A673 (cell line): ENCODE results near the gene PTPRR. TPM values are rescaled to one million over a fixed set of nuclear protein-coding genes. Genes with fewer than 3 reads are reported as not detected.

ENCODE experiments used
- BruUV-seq: library from RNA; stranded (reverse); fragments of 400-500 nt; replicated peaks from 2 replicates; lab custom pipeline; 2021; lab: Mats Ljungman, UMichigan
- CTCF ChIA-PET: fragments of 300-600 bp; sonication (Branson Sonifier 250); formaldehyde crosslinking; loops from one replicate; lab custom pipeline; 2022; ENCODE audit warnings: antibody characterized with exemption; lab: Charles Lee
- POLR2A ChIA-PET: fragments of 300-600 bp; sonication (Branson Sonifier 250); formaldehyde crosslinking; loops from one replicate; lab custom pipeline; 2022; ENCODE audit warnings: antibody characterized with exemption; ENCODE audit not compliant: low non-redundant PET; lab: Charles Lee
- DNase-seq: peaks from one replicate; pipeline ENCODE4 v3.0.0-alpha.2; 2015; ENCODE audit warnings: low spot score
- H3K27ac ChIP-seq: fragments of 200-600 bp; sonication (generic); 2 replicates; pipeline ENCODE4 v1.5.1; 2016; ENCODE audit warnings: mixed run types, low read depth, mild to moderate bottlenecking, mixed read lengths, antibody characterized with exemption, low read length; ENCODE audit not compliant: poor library complexity, severe bottlenecking
- H3K27me3 ChIP-seq: fragments of 200-600 bp; sonication (generic); replicated peaks from 2 replicates; pipeline ENCODE4 v1.6.1; 2017; ENCODE audit warnings: mixed run types, low read depth, mild to moderate bottlenecking, mixed read lengths, antibody characterized with exemption, low read length; ENCODE audit not compliant: insufficient read depth, poor library complexity
- H3K36me3 ChIP-seq: fragments of 200-600 bp; sonication (generic); 2 replicates; pipeline ENCODE4 v1.6.1; 2016; ENCODE audit warnings: mixed run types, mild to moderate bottlenecking, mixed read lengths, antibody characterized with exemption, low read length; ENCODE audit not compliant: insufficient read depth, poor library complexity, severe bottlenecking
- H3K4me1 ChIP-seq: fragments of 200-600 bp; sonication (generic); 2 replicates; pipeline ENCODE4 v1.6.1; 2017; ENCODE audit warnings: mixed run types, mild to moderate bottlenecking, mixed read lengths, antibody characterized with exemption, low read length; ENCODE audit not compliant: insufficient read depth, poor library complexity, severe bottlenecking
- H3K4me3 ChIP-seq: fragments of 200-600 bp; sonication (generic); 2 replicates; pipeline ENCODE4 v1.5.1; 2016; ENCODE audit warnings: low read depth, mixed run types, mild to moderate bottlenecking, mixed read lengths, low read length; ENCODE audit not compliant: poor library complexity, severe bottlenecking
- H3K9me3 ChIP-seq: fragments of 200-600 bp; sonication (generic); 2 replicates; pipeline ENCODE4 v1.6.1; 2016; ENCODE audit warnings: mixed run types, low read depth, mild to moderate bottlenecking, mixed read lengths, antibody characterized with exemption, low read length; ENCODE audit not compliant: poor library complexity, severe bottlenecking
- CTCF ChIP-seq: fragments of 300-800, 200-600 bp; sonication (generic); conservative IDR thresholded peaks from 2 replicates; pipeline ENCODE4 v1.5.1; 2017; ENCODE audit warnings: low read depth, mild to moderate bottlenecking, antibody characterized with exemption, low read length, moderate library complexity, mixed read lengths
- EZH2 ChIP-seq: fragments of 200-600 bp; sonication (generic); IDR thresholded peaks from 2 replicates; pipeline ENCODE4 v1.6.1; 2017; ENCODE audit warnings: borderline replicate concordance, low read depth, mild to moderate bottlenecking, mixed read lengths, antibody characterized with exemption, low read length; ENCODE audit not compliant: poor library complexity, severe bottlenecking
- intact Hi-C: fragments of 100-400 bp; cut with micrococcal nuclease; formaldehyde crosslinking; loops from one replicate; pipeline ENCODE4 v1.10.0; 2022; ENCODE audit not compliant: unreplicated experiment
- total RNA-seq: library from RNA; stranded (reverse); gene quantifications from 2 replicates; pipeline ENCODE4 v1.2.3, GENCODE V29; 2021

Gene PTPRR
- total RNA-seq, 1 experiment from 2014 or later = not detected

- POLR2A ChIA-PET = no interaction called here
- CTCF ChIA-PET = no interaction called here
- intact Hi-C loops = no loop called here
Observed at GRCh38 chr12:70885956-70886355, 34.6 kb downstream of the PTPRR start.

GRCh38 chr12:70883855-70884254 lies 36.7 kb downstream of the PTPRR start:
- no peaks in the 10 kb centered on the region for H3K9me3 ChIP-seq
- intact Hi-C loops = no loop called here
- ChIA-PET CTCF (no interaction called here), POLR2A (no interaction called here)
- no TSS peak for BruUV-seq
- H3K27me3 ChIP-seq = no peaks in the 10 kb centered on the region
- TF ChIP-seq EZH2 (no peak), CTCF (no peak)
- no peaks in the 10 kb centered on the region for H3K36me3 ChIP-seq
- DNase-seq = no peak
- H3K4me1 ChIP-seq = no peaks in the 10 kb centered on the region
- H3K27ac ChIP-seq = no peak overlapping the region
- no peak overlapping the region for H3K4me3 ChIP-seq

More at GRCh38 chr12:70885956-70886355, 34.6 kb downstream of the PTPRR start:
- DNase-seq = no peak
- H3K4me1 ChIP-seq = no peaks in the 10 kb centered on the region
- H3K36me3 ChIP-seq = no peaks in the 10 kb centered on the region
- H3K4me3 ChIP-seq = no peak overlapping the region
- TF ChIP-seq EZH2 = no peak
- no peak for TF ChIP-seq CTCF
- no peaks in the 10 kb centered on the region for H3K9me3 ChIP-seq
- H3K27me3 ChIP-seq = no peaks in the 10 kb centered on the region
- BruUV-seq = no TSS peak
- H3K27ac ChIP-seq = no peak overlapping the region

GRCh38 chr12:70880744-70881143 lies 39.8 kb downstream of the PTPRR start:
- H3K4me1 ChIP-seq = no peaks in the 10 kb centered on the region
- no peak overlapping the region for H3K27ac ChIP-seq
- no peak overlapping the region for H3K4me3 ChIP-seq
- no TSS peak for BruUV-seq
- no peaks in the 10 kb centered on the region for H3K36me3 ChIP-seq
- H3K9me3 ChIP-seq = no peaks in the 10 kb centered on the region
- CTCF ChIA-PET = no interaction called here
- intact Hi-C loops = no loop called here
- no peak for DNase-seq
- H3K27me3 ChIP-seq = no peaks in the 10 kb centered on the region
- TF ChIP-seq CTCF (no peak), EZH2 (no peak)
- POLR2A ChIA-PET = no interaction called here
